A549 treated with CORT108297 at 1 μM for 4 hours (cell line): ENCODE measurements around the gene TLR10. TPM values are rescaled to one million over a fixed set of nuclear protein-coding genes. Genes with fewer than 3 reads are reported as not detected.

ENCODE experiments used
- total RNA-seq: library from RNA; stranded (reverse); fragments of 200-300 nt; extraction: Qiagen RNA extraction; gene quantifications from 5 replicates; pipeline ENCODE4 v1.2.3, GENCODE V29; 2022

The TLR10 gene
- 0.03 to 0.07 TPM (median 0.04 TPM) in 4 of 5 replicates, not detected in the other for total RNA-seq

GRCh38 chr4:38782452-38783108 lies at the start of gene TLR10:
TLR10 (minus strand) TSS chr4:38782990; CDS start chr4:38775590, 7,400 bp downstream.

GRCh38 chr4:38804654-38805295 lies 22.0 kb upstream of the TLR10 start, which contains the start of gene TLR1:
TLR1 (minus strand) TSS chr4:38804791; CDS start chr4:38798831, 5,960 bp downstream.

Other genes starting within 250 kb of the TLR10 start
- gene KLF3, start 118.8 kb downstream of the TLR10 start, total RNA-seq: 10.1 to 12.9 TPM (median 11.8 TPM) in 5 replicates
- gene TLR1, start 21.8 kb upstream of the TLR10 start, total RNA-seq: 0.35 to 0.74 TPM (median 0.41 TPM) in 5 replicates
- 3.1 to 4.4 TPM (median 3.7 TPM) in 5 replicates for gene TLR6, start 73.8 kb upstream of the TLR10 start, total RNA-seq
- 21.9 to 46.3 TPM (median 33.2 TPM) in 5 replicates for gene FAM114A1, start 84.8 kb upstream of the TLR10 start, total RNA-seq
- 19.5 to 26.3 TPM (median 22.8 TPM) in 5 replicates for gene TMEM156, start 249.4 kb upstream of the TLR10 start, total RNA-seq